Rectal smooth muscle tissue (tissue), 1 donor: ENCODE measurements around the gene CDHR3.

Source experiments
- H3K27ac ChIP-seq: one replicate; pipeline ENCODE4 v1.7.0; 2013; ENCODE audit warnings: low read depth, low read length, inconsistent platforms
- H3K27me3 ChIP-seq: one replicate; pipeline ENCODE4 v1.7.0; 2013; ENCODE audit warnings: low read length; ENCODE audit not compliant: control insufficient read depth, insufficient read depth
- H3K36me3 ChIP-seq: one replicate; pipeline ENCODE4 v1.7.0; 2013; ENCODE audit warnings: low read length; ENCODE audit not compliant: control insufficient read depth, insufficient read depth
- H3K4me1 ChIP-seq: one replicate; pipeline ENCODE4 v1.7.0; 2013; ENCODE audit warnings: low read length; ENCODE audit not compliant: control insufficient read depth, insufficient read depth
- H3K4me3 ChIP-seq: one replicate; pipeline ENCODE4 v1.7.0; 2013; ENCODE audit warnings: low read length
- H3K9ac ChIP-seq: one replicate; pipeline ENCODE4 v1.7.0; 2013; ENCODE audit warnings: low read length

The CDHR3 gene, protein sequence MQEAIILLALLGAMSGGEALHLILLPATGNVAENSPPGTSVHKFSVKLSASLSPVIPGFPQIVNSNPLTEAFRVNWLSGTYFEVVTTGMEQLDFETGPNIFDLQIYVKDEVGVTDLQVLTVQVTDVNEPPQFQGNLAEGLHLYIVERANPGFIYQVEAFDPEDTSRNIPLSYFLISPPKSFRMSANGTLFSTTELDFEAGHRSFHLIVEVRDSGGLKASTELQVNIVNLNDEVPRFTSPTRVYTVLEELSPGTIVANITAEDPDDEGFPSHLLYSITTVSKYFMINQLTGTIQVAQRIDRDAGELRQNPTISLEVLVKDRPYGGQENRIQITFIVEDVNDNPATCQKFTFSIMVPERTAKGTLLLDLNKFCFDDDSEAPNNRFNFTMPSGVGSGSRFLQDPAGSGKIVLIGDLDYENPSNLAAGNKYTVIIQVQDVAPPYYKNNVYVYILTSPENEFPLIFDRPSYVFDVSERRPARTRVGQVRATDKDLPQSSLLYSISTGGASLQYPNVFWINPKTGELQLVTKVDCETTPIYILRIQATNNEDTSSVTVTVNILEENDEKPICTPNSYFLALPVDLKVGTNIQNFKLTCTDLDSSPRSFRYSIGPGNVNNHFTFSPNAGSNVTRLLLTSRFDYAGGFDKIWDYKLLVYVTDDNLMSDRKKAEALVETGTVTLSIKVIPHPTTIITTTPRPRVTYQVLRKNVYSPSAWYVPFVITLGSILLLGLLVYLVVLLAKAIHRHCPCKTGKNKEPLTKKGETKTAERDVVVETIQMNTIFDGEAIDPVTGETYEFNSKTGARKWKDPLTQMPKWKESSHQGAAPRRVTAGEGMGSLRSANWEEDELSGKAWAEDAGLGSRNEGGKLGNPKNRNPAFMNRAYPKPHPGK

GRCh38 chr7:105963038-105963667 lies at the start of gene CDHR3:
CDHR3 (plus strand) TSS chr7:105963264; CDS start chr7:105963319, 55 bp downstream.
- Histone ChIP-seq H3K27me3 (no peaks in the 10 kb centered on the region), H3K36me3 (no peaks in the 10 kb centered on the region), H3K4me3 (peak within 1 kb of the TSS; percentile 33), H3K27ac (peak within 1 kb of the TSS; percentile 92), H3K9ac (no peak within 1 kb of the TSS), H3K4me1 (peaks cover 17% of the 10 kb centered on the region)

- Histone ChIP-seq H3K9ac (no peak overlapping the region), H3K27ac (no peak overlapping the region), H3K4me3 (no peak overlapping the region), H3K36me3 (no peaks in the 10 kb centered on the region), H3K27me3 (no peaks in the 10 kb centered on the region), H3K4me1 (no peaks in the 10 kb centered on the region)
Observed at GRCh38 chr7:105913947-105914346, 49.1 kb upstream of the CDHR3 start.

DNA sequence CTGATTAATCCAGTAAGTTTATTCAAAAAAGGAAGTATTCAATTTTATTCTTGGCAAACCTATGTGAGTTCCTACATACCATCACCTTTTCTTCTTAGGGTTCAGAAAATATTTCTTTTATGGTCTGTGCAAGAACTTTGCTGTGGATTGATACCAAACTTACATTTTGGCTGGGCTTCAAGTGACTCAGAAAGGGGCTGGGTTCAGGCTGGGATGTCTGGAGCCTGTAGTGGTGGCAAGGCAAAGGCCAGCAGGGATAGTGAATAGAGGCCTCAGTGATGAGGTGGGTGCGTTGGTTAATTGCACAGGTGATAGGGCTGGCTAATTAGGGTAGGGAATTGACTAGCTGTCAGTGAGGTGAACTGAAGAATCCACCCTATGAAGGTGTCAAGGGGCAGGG lies 46.5 kb upstream of the CDHR3 start:
- Histone ChIP-seq H3K9ac (no peak overlapping the region), H3K27ac (no peak overlapping the region), H3K4me3 (no peak overlapping the region), H3K4me1 (no peaks in the 10 kb centered on the region), H3K27me3 (no peaks in the 10 kb centered on the region), H3K36me3 (no peaks in the 10 kb centered on the region)

- H3K9ac ChIP-seq: no peak overlapping the region
- no peaks in the 10 kb centered on the region for H3K4me1 ChIP-seq
- no peaks in the 10 kb centered on the region for H3K36me3 ChIP-seq
- H3K4me3 ChIP-seq: no peak overlapping the region
- H3K27ac ChIP-seq: no peak overlapping the region
- no peaks in the 10 kb centered on the region for H3K27me3 ChIP-seq
Observed at GRCh38 chr7:105917659-105918058, 45.4 kb upstream of the CDHR3 start.

DNA sequence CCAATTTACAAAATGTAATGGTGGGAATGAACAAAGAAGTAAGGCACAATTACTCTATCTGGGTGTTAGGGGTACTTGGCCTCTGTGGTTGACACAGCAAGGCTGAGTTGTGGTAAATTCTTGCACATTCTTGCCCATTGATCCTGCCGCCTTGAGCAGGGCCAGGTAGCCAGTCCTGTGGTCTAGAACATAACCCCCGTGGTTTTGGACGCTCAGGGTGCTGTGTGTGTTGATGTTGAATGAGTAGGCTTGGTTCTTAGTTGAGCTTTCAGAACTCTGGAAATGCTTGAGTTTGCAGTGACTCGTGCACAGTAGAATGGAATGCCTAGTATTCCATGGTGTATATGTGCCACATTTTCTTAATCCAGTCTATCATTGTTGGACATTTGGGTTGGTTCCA lies 42.3 kb upstream of the CDHR3 start:
- H3K9ac ChIP-seq: no peak overlapping the region
- H3K36me3 ChIP-seq: no peaks in the 10 kb centered on the region
- H3K4me1 ChIP-seq: no peaks in the 10 kb centered on the region
- no peaks in the 10 kb centered on the region for H3K27me3 ChIP-seq
- no peak overlapping the region for H3K27ac ChIP-seq
- H3K4me3 ChIP-seq: no peak overlapping the region

DNA sequence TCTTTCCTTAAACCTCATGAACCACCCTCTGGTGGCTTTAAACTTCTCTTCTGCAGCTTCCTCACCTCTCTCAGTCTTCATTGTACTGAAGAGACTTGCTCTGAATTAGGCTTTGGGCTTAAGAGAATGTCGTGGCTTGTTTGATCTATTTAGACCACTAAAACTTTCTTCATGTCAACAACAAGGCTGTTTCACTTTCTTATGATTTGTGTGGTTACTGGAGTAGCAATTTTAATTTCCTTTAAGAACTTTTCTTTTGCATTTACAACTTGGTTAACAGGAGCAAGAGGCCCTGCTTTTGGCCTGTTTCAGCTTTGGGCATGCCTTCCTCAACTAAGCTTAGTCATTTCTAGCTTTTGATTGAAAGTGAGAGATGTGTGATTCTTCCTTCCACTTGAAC lies 38.1 kb upstream of the CDHR3 start:
- Histone ChIP-seq H3K9ac (no peak overlapping the region), H3K36me3 (no peaks in the 10 kb centered on the region), H3K4me1 (no peaks in the 10 kb centered on the region), H3K4me3 (no peak overlapping the region), H3K27me3 (no peaks in the 10 kb centered on the region), H3K27ac (no peak overlapping the region)

DNA sequence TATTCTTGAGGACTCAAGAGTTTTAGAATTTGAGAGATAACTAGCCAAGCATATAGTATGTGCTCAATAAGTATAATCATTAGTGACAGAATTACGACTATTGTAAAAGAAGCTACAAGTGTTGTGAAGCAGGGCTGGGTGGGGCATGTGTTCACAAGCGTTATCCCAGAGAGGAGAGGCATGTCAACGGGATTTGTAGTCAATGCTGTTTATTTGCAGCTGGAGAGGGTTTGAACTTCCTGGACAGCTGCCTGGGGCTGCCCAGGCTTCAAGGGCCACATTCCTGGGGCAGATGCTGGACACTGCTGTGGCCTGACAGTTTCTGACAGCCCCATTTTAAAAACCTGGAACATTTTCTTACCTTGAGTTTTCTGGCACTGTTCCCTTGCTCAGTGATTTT lies 36.9 kb upstream of the CDHR3 start:
- Histone ChIP-seq H3K4me1 (no peaks in the 10 kb centered on the region), H3K9ac (no peak overlapping the region), H3K27ac (no peak overlapping the region), H3K4me3 (no peak overlapping the region), H3K27me3 (no peaks in the 10 kb centered on the region), H3K36me3 (no peaks in the 10 kb centered on the region)

- peaks cover 21% of the 10 kb centered on the region for H3K4me1 ChIP-seq
- no peak overlapping the region for H3K27ac ChIP-seq
- no peak overlapping the region for H3K4me3 ChIP-seq
Observed at GRCh38 chr7:105931179-105931578, 31.9 kb upstream of the CDHR3 start.

DNA sequence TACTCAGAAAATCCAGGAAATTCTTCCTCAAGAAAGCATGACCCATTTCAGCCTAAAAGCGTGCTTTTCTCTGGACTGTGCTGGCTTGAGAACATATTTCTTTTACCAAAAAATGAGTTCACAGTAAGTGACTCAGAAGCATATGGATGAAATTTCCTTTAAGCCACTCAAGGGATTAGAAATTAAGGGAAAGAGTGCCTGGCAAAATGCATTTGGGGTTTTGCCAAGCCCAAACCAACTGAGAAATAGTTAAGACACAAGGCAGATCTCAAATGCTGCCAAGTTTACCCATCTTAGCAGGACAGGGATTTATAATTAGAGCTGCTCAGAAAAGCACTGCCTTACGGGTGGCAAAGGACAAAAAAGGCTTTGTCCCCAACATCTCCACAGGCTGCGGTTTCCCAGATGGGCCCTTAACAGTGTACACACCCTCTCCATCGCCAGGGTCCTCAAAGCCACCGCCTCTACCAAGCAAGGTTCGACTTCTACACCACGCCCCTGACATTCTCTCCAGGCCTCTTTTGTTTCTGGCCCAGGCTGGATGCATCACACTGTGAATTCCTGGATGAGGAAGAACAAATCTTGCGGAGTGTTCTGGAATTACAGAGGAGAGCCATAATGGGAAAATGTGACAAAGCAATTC lies 30.1 kb upstream of the CDHR3 start:
- peak overlapping the region; percentile 46 for H3K27ac ChIP-seq
- H3K9ac ChIP-seq: no peak overlapping the region
- peaks cover 21% of the 10 kb centered on the region for H3K4me1 ChIP-seq
- H3K36me3 ChIP-seq: no peaks in the 10 kb centered on the region
- no peaks in the 10 kb centered on the region for H3K27me3 ChIP-seq
- no peak overlapping the region for H3K4me3 ChIP-seq

More at GRCh38 chr7:105931179-105931578, 31.9 kb upstream of the CDHR3 start:
- Histone ChIP-seq H3K9ac (no peak overlapping the region), H3K36me3 (no peaks in the 10 kb centered on the region), H3K27me3 (no peaks in the 10 kb centered on the region)

DNA sequence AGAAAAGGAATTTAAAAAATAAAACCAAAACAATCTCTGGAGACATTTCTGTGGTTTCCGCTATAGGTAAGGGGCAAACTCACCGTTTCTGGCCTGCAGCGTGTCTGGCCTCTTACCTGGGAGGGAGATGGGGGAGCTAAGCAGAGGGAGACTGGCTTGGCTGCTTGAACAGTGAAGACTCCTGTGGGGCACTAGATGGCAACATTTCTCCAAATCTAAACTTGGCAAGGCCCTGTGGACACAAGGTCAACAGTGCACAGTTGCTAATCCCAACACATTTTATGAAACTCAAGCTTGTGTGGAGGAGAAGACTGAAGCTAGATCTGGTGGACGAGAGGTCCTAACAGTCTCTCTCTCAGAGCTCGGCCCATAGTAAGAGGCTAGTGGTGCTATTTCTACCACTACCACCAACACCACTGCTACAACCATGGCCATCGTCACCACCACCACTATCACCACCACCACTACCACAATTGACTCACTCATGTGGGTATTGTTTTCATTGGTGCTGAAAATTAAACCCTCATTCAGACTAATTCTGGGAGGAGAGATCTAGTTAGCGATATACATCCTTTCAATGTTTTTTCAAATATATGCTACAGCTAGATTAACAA lies 28.4 kb upstream of the CDHR3 start:
- Histone ChIP-seq H3K9ac (no peak overlapping the region), H3K4me1 (peaks cover 23% of the 10 kb centered on the region), H3K36me3 (no peaks in the 10 kb centered on the region), H3K27me3 (no peaks in the 10 kb centered on the region), H3K27ac (peak overlapping the region; percentile 38), H3K4me3 (no peak overlapping the region)

GRCh38 chr7:105935250-105935649 lies 27.8 kb upstream of the CDHR3 start:
- H3K9ac ChIP-seq: no peak overlapping the region
- peak overlapping the region; percentile 38 for H3K27ac ChIP-seq
- peaks cover 23% of the 10 kb centered on the region for H3K4me1 ChIP-seq
- H3K27me3 ChIP-seq: no peaks in the 10 kb centered on the region
- no peak overlapping the region for H3K4me3 ChIP-seq
- no peaks in the 10 kb centered on the region for H3K36me3 ChIP-seq
